Ovary (tissue), 3 donors: ENCODE data around the gene MCM8.

Experiments
- CTCF ChIP-seq, 3 donors: fragments of 450-650 bp in 2 of 3; fragments of 200-600 bp in 1 of 3; IDR thresholded peaks; one replicate each; pipeline versions ENCODE4 v1.5.1 to v1.8.0; 2016 to 2022; ENCODE audit warnings: antibody characterized with exemption in 3 of 3, mild to moderate bottlenecking in 1 of 3
- EP300 ChIP-seq: sonication (generic); formaldehyde crosslinking; IDR thresholded peaks from one replicate; pipeline ENCODE4 v1.6.1; 2017; ENCODE audit warnings: antibody characterized with exemption
- donor health status: DM: no; HTN: no; CAD: no.

DNA sequence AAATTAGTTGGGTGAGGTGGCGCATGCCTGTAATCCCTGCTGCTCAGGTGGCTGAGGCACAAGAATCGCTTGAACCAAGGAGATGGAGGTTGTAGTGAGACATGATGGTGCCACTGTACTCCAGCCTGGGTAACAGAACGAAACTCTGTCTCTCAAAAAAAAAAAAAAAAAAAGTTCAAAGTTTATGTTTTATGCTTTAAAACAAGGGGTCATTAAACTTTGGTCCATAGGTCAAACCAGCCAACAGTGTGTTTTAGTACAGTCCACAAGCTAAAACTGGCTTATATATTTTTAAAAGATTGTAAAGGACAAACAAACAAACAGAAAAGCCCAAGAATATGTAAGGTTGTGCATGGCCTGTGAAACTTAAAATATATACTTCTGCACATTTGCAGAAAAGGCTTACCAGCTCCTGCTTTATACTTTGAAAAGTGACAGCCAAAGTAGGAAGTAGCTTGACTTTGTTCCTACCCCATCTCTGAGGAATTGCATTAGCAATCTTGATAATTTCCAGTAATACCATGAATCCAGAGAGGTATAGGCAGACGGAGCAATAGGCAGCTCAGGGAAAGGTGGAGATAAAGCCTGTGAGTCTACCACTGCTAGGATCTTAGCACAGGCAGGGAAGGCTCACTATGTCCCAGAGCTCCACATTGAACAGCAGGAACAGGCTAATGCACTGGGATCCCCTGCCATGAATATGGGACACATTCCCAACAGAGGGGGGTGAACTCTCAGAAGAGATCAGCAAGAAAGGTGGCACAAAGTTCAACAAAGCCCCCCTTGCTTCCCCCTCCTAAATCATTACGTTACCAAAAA, 30.5 kb downstream of the MCM8 start:
- TF ChIP-seq CTCF (IDR thresholded peaks at IDR 0.05) = no peak
- no peak for TF ChIP-seq EP300
